ENCODE data around the gene BNC2.

Gene BNC2

GRCh38 chr9:16396389-16396788 lies 474.1 kb downstream of the BNC2 start:
- Mint-ChIP-seq H3K4me3 (no peak overlapping the region), H3K27me3 (ENCODE audit: low read depth, poor library complexity) (no peaks in the 10 kb centered on the region), H3K4me1 (no peaks in the 10 kb centered on the region), H3K9me3 (peaks cover 18% of the 10 kb centered on the region), H3K36me3 (ENCODE audit: low read depth) (peaks cover 9% of the 10 kb centered on the region), H3K27ac (no peak overlapping the region)
- no peak for DNase-seq
- TF ChIP-seq CTCF (IDR thresholded peaks at IDR 0.05) = no peak

- TF ChIP-seq CTCF (IDR thresholded peaks at IDR 0.05) = no peak
- H3K27ac Mint-ChIP-seq = no peak overlapping the region
- H3K9me3 Mint-ChIP-seq = peaks cover 14% of the 10 kb centered on the region
- no peaks in the 10 kb centered on the region for H3K27me3 Mint-ChIP-seq (ENCODE audit: low read depth, poor library complexity)
- no peak overlapping the region for H3K4me3 Mint-ChIP-seq
- DNase-seq = no peak
- H3K36me3 Mint-ChIP-seq (ENCODE audit: low read depth) = peaks cover 9% of the 10 kb centered on the region
- peaks cover 7% of the 10 kb centered on the region for H3K4me1 Mint-ChIP-seq
These were observed 479.1 kb downstream of the BNC2 start for GRCh38 chr9:16391369-16391768.

- H3K9me3 Mint-ChIP-seq = peaks cover 22% of the 10 kb centered on the region
- no peaks in the 10 kb centered on the region for H3K27me3 Mint-ChIP-seq (ENCODE audit: low read depth, poor library complexity)
- DNase-seq = no peak
- H3K4me1 Mint-ChIP-seq = peaks cover 7% of the 10 kb centered on the region
- no peak for TF ChIP-seq CTCF (IDR thresholded peaks at IDR 0.05)
- no peak overlapping the region for H3K4me3 Mint-ChIP-seq
- H3K27ac Mint-ChIP-seq = no peak overlapping the region
- peaks cover 14% of the 10 kb centered on the region for H3K36me3 Mint-ChIP-seq (ENCODE audit: low read depth)
These were observed 483.1 kb downstream of the BNC2 start for GRCh38 chr9:16387382-16387781.

- peaks cover 14% of the 10 kb centered on the region for H3K36me3 Mint-ChIP-seq (ENCODE audit: low read depth)
- TF ChIP-seq CTCF (IDR thresholded peaks at IDR 0.05) = no peak
- H3K27ac Mint-ChIP-seq = no peak overlapping the region
- H3K4me1 Mint-ChIP-seq = peaks cover 7% of the 10 kb centered on the region
- peaks cover 22% of the 10 kb centered on the region for H3K9me3 Mint-ChIP-seq
- no peaks in the 10 kb centered on the region for H3K27me3 Mint-ChIP-seq (ENCODE audit: low read depth, poor library complexity)
- no peak for DNase-seq
- H3K4me3 Mint-ChIP-seq = no peak overlapping the region
These were observed 483.7 kb downstream of the BNC2 start for GRCh38 chr9:16386827-16387077.

- H3K27ac Mint-ChIP-seq = no peak overlapping the region
- no peak overlapping the region for H3K4me3 Mint-ChIP-seq
- no peaks in the 10 kb centered on the region for H3K27me3 Mint-ChIP-seq (ENCODE audit: low read depth, poor library complexity)
These were observed 484.3 kb downstream of the BNC2 start for GRCh38 chr9:16386007-16386826.

More at GRCh38 chr9:16386007-16386826, 484.3 kb downstream of the BNC2 start:
- H3K9me3 Mint-ChIP-seq = peaks cover 22% of the 10 kb centered on the region
- no peak for TF ChIP-seq CTCF (IDR thresholded peaks at IDR 0.05)
- peaks cover 7% of the 10 kb centered on the region for H3K4me1 Mint-ChIP-seq
- peaks cover 14% of the 10 kb centered on the region for H3K36me3 Mint-ChIP-seq (ENCODE audit: low read depth)
- DNase-seq = no peak
